ENCODE results near the gene RBM38.

The RBM38 gene

GRCh38 chr20:57436223-57436545, 45.0 kb downstream of the RBM38 start:
- Histone ChIP-seq H3K9ac (ENCODE audit: low read depth, low read length) (no peak overlapping the region), H3K9me3 (ENCODE audit: insufficient read depth, low read depth, low read length) (no peaks in the 10 kb centered on the region), H3K4me1 (ENCODE audit: insufficient read depth, low read length) (no peaks in the 10 kb centered on the region; the same call in 1 of the 2 replicates), H3K36me3 (ENCODE audit: insufficient read depth, low read depth, low read length) (no peaks in the 10 kb centered on the region), H3K4me3 (ENCODE audit: low read length) (no peak overlapping the region), H3K27ac (ENCODE audit: low read length) (no peak overlapping the region), H3K27me3 (ENCODE audit: insufficient read depth, low read length) (no peaks in the 10 kb centered on the region)

GRCh38 chr20:57437267-57437666, 46.1 kb downstream of the RBM38 start:
- no peak overlapping the region for H3K9ac ChIP-seq (ENCODE audit: low read depth, low read length)
- no peaks in the 10 kb centered on the region for H3K27me3 ChIP-seq (ENCODE audit: insufficient read depth, low read length)
- H3K36me3 ChIP-seq (ENCODE audit: insufficient read depth, low read depth, low read length): no peaks in the 10 kb centered on the region
- H3K27ac ChIP-seq (ENCODE audit: low read length): no peak overlapping the region
- H3K4me3 ChIP-seq (ENCODE audit: low read length): no peak overlapping the region
- no peaks in the 10 kb centered on the region for H3K9me3 ChIP-seq (ENCODE audit: insufficient read depth, low read depth, low read length)
- no peaks in the 10 kb centered on the region; the same call in 1 of the 2 replicates for H3K4me1 ChIP-seq (ENCODE audit: insufficient read depth, low read length)

GRCh38 chr20:57437672-57438330, 46.6 kb downstream of the RBM38 start:
- H3K27ac ChIP-seq (ENCODE audit: low read length): no peak overlapping the region
- H3K9me3 ChIP-seq (ENCODE audit: insufficient read depth, low read depth, low read length): no peaks in the 10 kb centered on the region
- H3K4me1 ChIP-seq (ENCODE audit: insufficient read depth, low read length): no peaks in the 10 kb centered on the region; the same call in 1 of the 2 replicates
- H3K4me3 ChIP-seq (ENCODE audit: low read length): no peak overlapping the region
- H3K9ac ChIP-seq (ENCODE audit: low read depth, low read length): no peak overlapping the region
- no peaks in the 10 kb centered on the region for H3K36me3 ChIP-seq (ENCODE audit: insufficient read depth, low read depth, low read length)
- H3K27me3 ChIP-seq (ENCODE audit: insufficient read depth, low read length): no peaks in the 10 kb centered on the region

GRCh38 chr20:57438552-57438951, 47.4 kb downstream of the RBM38 start:
- H3K9ac ChIP-seq (ENCODE audit: low read depth, low read length): no peak overlapping the region
- H3K9me3 ChIP-seq (ENCODE audit: insufficient read depth, low read depth, low read length): no peaks in the 10 kb centered on the region
- no peaks in the 10 kb centered on the region; the same call in 1 of the 2 replicates for H3K4me1 ChIP-seq (ENCODE audit: insufficient read depth, low read length)
- no peaks in the 10 kb centered on the region for H3K36me3 ChIP-seq (ENCODE audit: insufficient read depth, low read depth, low read length)
- H3K27me3 ChIP-seq (ENCODE audit: insufficient read depth, low read length): no peaks in the 10 kb centered on the region
- H3K27ac ChIP-seq (ENCODE audit: low read length): no peak overlapping the region
- H3K4me3 ChIP-seq (ENCODE audit: low read length): no peak overlapping the region

GRCh38 chr20:57439432-57439831, 48.2 kb downstream of the RBM38 start:
- H3K9me3 ChIP-seq (ENCODE audit: insufficient read depth, low read depth, low read length): no peaks in the 10 kb centered on the region

GRCh38 chr20:57439993-57440392, 48.8 kb downstream of the RBM38 start:
- no peaks in the 10 kb centered on the region for H3K27me3 ChIP-seq (ENCODE audit: insufficient read depth, low read length)
- H3K9me3 ChIP-seq (ENCODE audit: insufficient read depth, low read depth, low read length): no peaks in the 10 kb centered on the region
- no peak overlapping the region for H3K4me3 ChIP-seq (ENCODE audit: low read length)
- H3K9ac ChIP-seq (ENCODE audit: low read depth, low read length): no peak overlapping the region
- H3K36me3 ChIP-seq (ENCODE audit: insufficient read depth, low read depth, low read length): no peaks in the 10 kb centered on the region
- H3K4me1 ChIP-seq (ENCODE audit: insufficient read depth, low read length): no peaks in the 10 kb centered on the region; the same call in 1 of the 2 replicates
- H3K27ac ChIP-seq (ENCODE audit: low read length): no peak overlapping the region

More at GRCh38 chr20:57439432-57439831, 48.2 kb downstream of the RBM38 start:
- Histone ChIP-seq H3K27ac (ENCODE audit: low read length) (no peak overlapping the region), H3K4me3 (ENCODE audit: low read length) (no peak overlapping the region), H3K9ac (ENCODE audit: low read depth, low read length) (no peak overlapping the region), H3K4me1 (ENCODE audit: insufficient read depth, low read length) (no peaks in the 10 kb centered on the region; the same call in 1 of the 2 replicates), H3K36me3 (ENCODE audit: insufficient read depth, low read depth, low read length) (no peaks in the 10 kb centered on the region), H3K27me3 (ENCODE audit: insufficient read depth, low read length) (no peaks in the 10 kb centered on the region)

- H3K4me1 ChIP-seq (ENCODE audit: insufficient read depth, low read length): no peaks in the 10 kb centered on the region
- H3K27ac ChIP-seq (ENCODE audit: low read length): peak overlapping the region; percentile 54
- no peaks in the 10 kb centered on the region for H3K9me3 ChIP-seq (ENCODE audit: insufficient read depth, low read depth, low read length)
- H3K27me3 ChIP-seq (ENCODE audit: insufficient read depth, low read length): no peaks in the 10 kb centered on the region
- H3K4me3 ChIP-seq (ENCODE audit: low read length): no peak overlapping the region
- peak overlapping the region; percentile 27; the same call in 1 of the 2 replicates for H3K9ac ChIP-seq (ENCODE audit: low read depth, low read length)
- no peaks in the 10 kb centered on the region for H3K36me3 ChIP-seq (ENCODE audit: insufficient read depth, low read depth, low read length)
Measured at GRCh38 chr20:57440678-57441509, 49.7 kb downstream of the RBM38 start.

GRCh38 chr20:57441510-57442154, 50.4 kb downstream of the RBM38 start:
- Histone ChIP-seq H3K36me3 (ENCODE audit: insufficient read depth, low read depth, low read length) (no peaks in the 10 kb centered on the region), H3K27me3 (ENCODE audit: insufficient read depth, low read length) (no peaks in the 10 kb centered on the region), H3K9ac (ENCODE audit: low read depth, low read length) (peak overlapping the region; percentile 16; the same call in 1 of the 2 replicates), H3K9me3 (ENCODE audit: insufficient read depth, low read depth, low read length) (no peaks in the 10 kb centered on the region), H3K27ac (ENCODE audit: low read length) (peak overlapping the region; percentile 54), H3K4me1 (ENCODE audit: insufficient read depth, low read length) (no peaks in the 10 kb centered on the region), H3K4me3 (ENCODE audit: low read length) (no peak overlapping the region)

GRCh38 chr20:57442158-57442887, 51.1 kb downstream of the RBM38 start:
- H3K9me3 ChIP-seq (ENCODE audit: insufficient read depth, low read depth, low read length): no peaks in the 10 kb centered on the region
- no peak overlapping the region for H3K4me3 ChIP-seq (ENCODE audit: low read length)
- H3K36me3 ChIP-seq (ENCODE audit: insufficient read depth, low read depth, low read length): no peaks in the 10 kb centered on the region
- no peaks in the 10 kb centered on the region for H3K4me1 ChIP-seq (ENCODE audit: insufficient read depth, low read length)
- H3K27me3 ChIP-seq (ENCODE audit: insufficient read depth, low read length): no peaks in the 10 kb centered on the region
- H3K27ac ChIP-seq (ENCODE audit: low read length): no peak overlapping the region
- H3K9ac ChIP-seq (ENCODE audit: low read depth, low read length): no peak overlapping the region

GRCh38 chr20:57442888-57443239, 51.7 kb downstream of the RBM38 start:
- Histone ChIP-seq H3K9me3 (ENCODE audit: insufficient read depth, low read depth, low read length) (no peaks in the 10 kb centered on the region), H3K27me3 (ENCODE audit: insufficient read depth, low read length) (no peaks in the 10 kb centered on the region), H3K9ac (ENCODE audit: low read depth, low read length) (no peak overlapping the region)

More at GRCh38 chr20:57442888-57443239, 51.7 kb downstream of the RBM38 start:
- H3K4me1 ChIP-seq (ENCODE audit: insufficient read depth, low read length): no peaks in the 10 kb centered on the region
- no peaks in the 10 kb centered on the region for H3K36me3 ChIP-seq (ENCODE audit: insufficient read depth, low read depth, low read length)
- H3K27ac ChIP-seq (ENCODE audit: low read length): no peak overlapping the region
- H3K4me3 ChIP-seq (ENCODE audit: low read length): no peak overlapping the region

All from iPS-20b (cell line).